Activated T-cell treated with anti-CD3 and anti-CD28 coated beads for 24 hours (primary cell): ENCODE results near the gene BSPRY.
"Not testable (repeated sequence)": the region's sequence is repeated elsewhere in the genome, so short reads cannot be mapped to it uniquely, and the experiment has no call there.

Experiments
- DNase-seq: peaks from one replicate; pipeline ENCODE4 v3.0.0-alpha.2; 2020; ENCODE audit warnings: low read depth

The BSPRY gene

GRCh38 chr9:113395000-113395861 lies 45.9 kb downstream of the BSPRY start:
- DNase-seq, result no peak

DNA sequence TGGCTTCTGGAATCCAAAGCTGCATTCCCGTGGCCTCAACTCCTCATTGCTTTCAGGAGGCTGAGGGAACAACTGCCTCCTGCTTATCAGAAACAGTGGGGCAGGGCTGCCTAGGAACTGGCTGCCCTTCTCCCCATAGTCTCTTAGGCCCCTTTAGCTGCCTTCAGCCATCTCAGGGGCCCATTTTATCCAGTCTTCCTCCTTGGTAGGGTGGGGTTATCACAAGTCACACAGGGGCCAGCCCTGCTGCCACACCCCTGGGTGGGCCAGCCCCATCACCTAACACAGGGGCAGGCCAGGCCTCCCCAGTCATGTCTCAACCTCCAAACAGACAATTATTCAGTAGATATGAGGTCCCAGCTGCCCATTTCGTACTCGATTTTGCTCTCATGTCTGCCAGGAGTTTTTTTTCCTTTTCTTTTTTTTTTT lies 47.9 kb downstream of the BSPRY start:
- DNase-seq, result no peak

GRCh38 chr9:113398796-113399195 lies 49.5 kb downstream of the BSPRY start:
- DNase-seq, result no peak

- no peak for DNase-seq
Observed at GRCh38 chr9:113399646-113400200, 50.4 kb downstream of the BSPRY start.

DNA sequence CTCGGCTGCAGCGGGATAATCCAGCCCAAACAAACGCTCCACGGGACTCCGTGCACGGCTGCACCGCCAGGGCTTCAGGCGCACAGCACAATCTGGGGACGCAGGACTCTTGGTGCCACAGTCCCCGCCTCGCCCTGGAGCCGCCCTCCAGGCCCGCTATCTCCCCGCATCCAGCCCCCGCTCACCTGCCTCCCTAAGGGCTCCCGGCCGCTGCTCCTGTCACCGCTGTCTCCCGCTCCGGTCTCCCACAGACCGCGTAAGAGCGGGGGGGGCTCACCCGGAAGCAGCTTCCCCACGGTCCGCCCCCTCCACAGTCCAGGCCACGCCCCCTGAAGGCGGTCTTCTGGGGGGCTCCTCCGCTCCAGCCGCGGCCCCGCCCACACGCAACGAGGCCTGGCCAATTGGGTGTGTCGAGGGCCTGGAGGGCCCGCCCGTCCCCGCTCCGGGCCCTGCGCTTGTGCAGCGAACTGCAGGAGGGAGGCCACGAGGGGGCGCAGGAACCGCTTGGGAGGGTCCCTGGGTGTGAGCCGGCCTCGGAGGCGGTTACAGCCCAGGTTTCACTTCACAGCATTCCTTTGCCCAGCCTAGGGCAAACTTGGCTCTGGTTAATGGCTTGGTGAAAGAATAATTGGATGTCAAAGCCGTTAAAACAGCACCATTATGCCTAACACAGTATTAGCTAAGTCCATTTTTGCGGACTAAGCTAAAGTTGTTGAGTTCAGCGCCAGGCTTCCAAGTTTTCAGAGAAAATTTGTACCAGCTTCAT lies 51.9 kb downstream of the BSPRY start, which contains the start of gene ALAD:
TSS of gene ALAD (minus strand) at position 258 of the 766 bp plus-strand sequence. CDS start 7,725 bp downstream, outside the sequence.
- peak; percentile 98 for DNase-seq

GRCh38 chr9:113403646-113404045 lies 54.3 kb downstream of the BSPRY start:
- no peak for DNase-seq

- DNase-seq, result not testable (repeated sequence)
Observed at GRCh38 chr9:113406353-113406752, 57.0 kb downstream of the BSPRY start.

- not testable (repeated sequence) for DNase-seq
Observed at GRCh38 chr9:113406873-113407511, 57.7 kb downstream of the BSPRY start.

GRCh38 chr9:113409481-113409880 lies 60.1 kb downstream of the BSPRY start:
- DNase-seq, result no peak

- no peak for DNase-seq
Observed at GRCh38 chr9:113409883-113410206, 60.5 kb downstream of the BSPRY start.

GRCh38 chr9:113410207-113410864 lies 61.0 kb downstream of the BSPRY start, which contains the start of the genes C9orf43 and POLE3:
C9orf43 (plus strand) TSS chr9:113410747; CDS start chr9:113413494, 2,747 bp downstream.
POLE3 (minus strand) TSS chr9:113410675; CDS start chr9:113410293, 382 bp downstream.
- DNase-seq, result peak; percentile 93

- no peak for DNase-seq
Observed at GRCh38 chr9:113416149-113416721, 66.9 kb downstream of the BSPRY start.

DNA sequence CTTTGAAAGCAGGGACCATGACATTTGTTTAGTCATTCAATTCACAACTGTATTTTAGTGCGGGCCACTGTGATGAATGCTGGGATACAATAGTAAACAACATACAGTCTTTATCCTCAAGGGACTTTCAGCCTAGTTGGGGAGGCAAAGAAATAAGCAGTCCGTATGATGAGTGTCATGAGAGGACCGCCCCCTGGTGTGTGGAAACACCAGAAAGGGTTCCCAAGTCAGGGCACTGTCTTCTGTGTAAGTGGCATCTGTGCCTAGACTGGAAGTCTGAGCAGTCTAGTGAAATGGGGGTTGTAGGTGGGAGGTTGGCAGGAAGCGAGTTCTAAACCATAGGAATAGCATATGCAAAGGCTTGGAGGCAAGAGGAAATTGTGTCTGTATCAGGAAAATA lies 68.0 kb downstream of the BSPRY start:
- no peak for DNase-seq
